ENCODE measurements around the gene IL1RAPL2.

DNA sequence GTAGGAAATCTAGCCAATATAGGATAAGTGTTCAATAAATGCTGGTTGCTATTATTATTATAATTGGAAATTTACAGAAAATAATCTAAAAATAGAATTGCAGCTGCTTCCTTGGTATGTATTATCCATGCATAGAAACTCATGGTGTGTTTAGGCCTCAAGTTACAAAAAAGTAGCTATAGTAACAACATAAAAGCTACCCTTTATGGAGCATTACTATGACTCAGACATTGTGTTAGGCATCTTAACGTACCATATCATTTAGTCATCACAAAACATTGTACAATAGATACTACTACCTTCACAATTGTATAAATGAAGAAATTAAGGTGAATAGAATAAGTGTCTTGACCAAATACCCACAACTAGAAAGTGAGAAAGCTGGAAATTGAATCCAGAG, 1129.5 kb downstream of the IL1RAPL2 start:
- TF ChIP-seq, protein P1, sequence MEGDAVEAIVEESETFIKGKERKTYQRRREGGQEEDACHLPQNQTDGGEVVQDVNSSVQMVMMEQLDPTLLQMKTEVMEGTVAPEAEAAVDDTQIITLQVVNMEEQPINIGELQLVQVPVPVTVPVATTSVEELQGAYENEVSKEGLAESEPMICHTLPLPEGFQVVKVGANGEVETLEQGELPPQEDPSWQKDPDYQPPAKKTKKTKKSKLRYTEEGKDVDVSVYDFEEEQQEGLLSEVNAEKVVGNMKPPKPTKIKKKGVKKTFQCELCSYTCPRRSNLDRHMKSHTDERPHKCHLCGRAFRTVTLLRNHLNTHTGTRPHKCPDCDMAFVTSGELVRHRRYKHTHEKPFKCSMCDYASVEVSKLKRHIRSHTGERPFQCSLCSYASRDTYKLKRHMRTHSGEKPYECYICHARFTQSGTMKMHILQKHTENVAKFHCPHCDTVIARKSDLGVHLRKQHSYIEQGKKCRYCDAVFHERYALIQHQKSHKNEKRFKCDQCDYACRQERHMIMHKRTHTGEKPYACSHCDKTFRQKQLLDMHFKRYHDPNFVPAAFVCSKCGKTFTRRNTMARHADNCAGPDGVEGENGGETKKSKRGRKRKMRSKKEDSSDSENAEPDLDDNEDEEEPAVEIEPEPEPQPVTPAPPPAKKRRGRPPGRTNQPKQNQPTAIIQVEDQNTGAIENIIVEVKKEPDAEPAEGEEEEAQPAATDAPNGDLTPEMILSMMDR (IDR thresholded peaks at IDR 0.05) = no peak
- no peak for TF ChIP-seq POLR2A (IDR thresholded peaks at IDR 0.05)
